ENCODE measurements around the gene GGPS1. TPM values are rescaled to one million over a fixed set of nuclear protein-coding genes. Genes with fewer than 3 reads are reported as not detected.
A peak's percentile ranks its signal among the peaks of the same experiment; 100 is the strongest.

GGPS1 gene
- total RNA-seq, 1 experiment from 2014 or later = 37.3 TPM

DNA sequence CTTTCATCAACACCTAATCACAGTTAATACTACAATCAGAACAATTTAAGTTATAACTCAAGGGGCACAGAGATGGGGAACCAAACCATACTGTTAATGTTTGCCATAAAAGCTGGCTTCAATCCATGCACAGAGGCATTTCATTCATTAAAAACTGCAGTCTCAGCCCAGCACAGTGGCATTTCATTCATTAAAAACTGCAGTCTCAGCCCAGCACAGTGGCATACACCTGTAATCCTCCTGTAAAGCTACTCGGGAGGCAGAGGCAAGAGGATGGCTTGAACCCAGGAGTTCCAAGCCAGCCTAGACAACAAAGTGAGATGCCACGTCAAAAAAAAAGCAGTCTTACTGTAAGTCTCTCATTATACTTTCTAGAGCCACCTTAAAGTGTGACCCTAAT lies 29.6 kb upstream of the GGPS1 start (continued):
- no peak for TF ChIP-seq E2F1 (CRISPR knock-in tag; IDR thresholded peaks at IDR 0.05)
- TF ChIP-seq NFYB (CRISPR knock-in tag; conservative IDR thresholded peaks at IDR 0.05; ENCODE audit: low read depth) = no peak
- TF ChIP-seq, protein P1, sequence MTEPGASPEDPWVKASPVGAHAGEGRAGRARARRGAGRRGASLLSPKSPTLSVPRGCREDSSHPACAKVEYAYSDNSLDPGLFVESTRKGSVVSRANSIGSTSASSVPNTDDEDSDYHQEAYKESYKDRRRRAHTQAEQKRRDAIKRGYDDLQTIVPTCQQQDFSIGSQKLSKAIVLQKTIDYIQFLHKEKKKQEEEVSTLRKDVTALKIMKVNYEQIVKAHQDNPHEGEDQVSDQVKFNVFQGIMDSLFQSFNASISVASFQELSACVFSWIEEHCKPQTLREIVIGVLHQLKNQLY (CRISPR knock-in tag; IDR thresholded peaks at IDR 0.05) = no peak
- TF ChIP-seq ZNF219 (CRISPR knock-in tag; IDR thresholded peaks at IDR 0.05; ENCODE audit: borderline replicate concordance) = no peak
- no peak for TF ChIP-seq GABPB1 (CRISPR knock-in tag; IDR thresholded peaks at IDR 0.05)
- TF ChIP-seq ETV6 (CRISPR knock-in tag; IDR thresholded peaks at IDR 0.05) = no peak
- no peak for TF ChIP-seq HMGA2 (CRISPR knock-in tag; IDR thresholded peaks at IDR 0.05)
- TF ChIP-seq ZNF121 (CRISPR knock-in tag; IDR thresholded peaks at IDR 0.05) = no peak

- ATAC-seq (no peak), DNase-seq (ENCODE audit: low spot score) (no peak)
- Mint-ChIP-seq H3K36me3 (peaks cover 19% of the 10 kb centered on the region), H3K4me3 (no peak overlapping the region), H3K27ac (peak overlapping the region; percentile 31), H3K9me3 (peaks cover 20% of the 10 kb centered on the region), H3K4me1 (peaks cover 23% of the 10 kb centered on the region), H3K27me3 (ENCODE audit: low read depth) (no peaks in the 10 kb centered on the region)
- TF ChIP-seq MYBL2 (CRISPR knock-in tag; IDR thresholded peaks at IDR 0.05) (no peak), CBFB (CRISPR knock-in tag; IDR thresholded peaks at IDR 0.05; ENCODE audit: low read depth) (no peak), ZNF138 (CRISPR knock-in tag; conservative IDR thresholded peaks at IDR 0.05) (no peak), OVOL2 (CRISPR knock-in tag; IDR thresholded peaks at IDR 0.05; ENCODE audit: borderline replicate concordance) (no peak), ZNF232 (CRISPR knock-in tag; IDR thresholded peaks at IDR 0.05) (no peak), PRDM15 (CRISPR knock-in tag; IDR thresholded peaks at IDR 0.05) (no peak), ATF2 (CRISPR knock-in tag; IDR thresholded peaks at IDR 0.05; ENCODE audit: borderline replicate concordance, low read depth) (no peak), ELF4 (CRISPR knock-in tag; IDR thresholded peaks at IDR 0.05; ENCODE audit: low read depth) (no peak), IRF2 (CRISPR knock-in tag; IDR thresholded peaks at IDR 0.05; ENCODE audit: borderline replicate concordance, low read depth) (no peak), ZNF317 (CRISPR knock-in tag; IDR thresholded peaks at IDR 0.05; ENCODE audit: borderline replicate concordance, low read depth) (no peak), SMAD3 (CRISPR knock-in tag; IDR thresholded peaks at IDR 0.05; ENCODE audit: borderline replicate concordance) (no peak), ZNF532 (CRISPR knock-in tag; IDR thresholded peaks at IDR 0.05; ENCODE audit: borderline replicate concordance) (no peak)
- TF ChIP-seq, protein P2, sequence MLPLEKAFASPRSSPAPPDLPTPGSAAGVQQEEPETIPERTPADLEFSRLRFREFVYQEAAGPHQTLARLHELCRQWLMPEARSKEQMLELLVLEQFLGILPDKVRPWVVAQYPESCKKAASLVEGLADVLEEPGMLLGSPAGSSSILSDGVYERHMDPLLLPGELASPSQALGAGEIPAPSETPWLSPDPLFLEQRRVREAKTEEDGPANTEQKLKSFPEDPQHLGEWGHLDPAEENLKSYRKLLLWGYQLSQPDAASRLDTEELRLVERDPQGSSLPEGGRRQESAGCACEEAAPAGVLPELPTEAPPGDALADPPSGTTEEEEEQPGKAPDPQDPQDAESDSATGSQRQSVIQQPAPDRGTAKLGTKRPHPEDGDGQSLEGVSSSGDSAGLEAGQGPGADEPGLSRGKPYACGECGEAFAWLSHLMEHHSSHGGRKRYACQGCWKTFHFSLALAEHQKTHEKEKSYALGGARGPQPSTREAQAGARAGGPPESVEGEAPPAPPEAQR (CRISPR knock-in tag; IDR thresholded peaks at IDR 0.05) = no peak
- POLR2A ChIA-PET = interaction anchor here (1.2 kb wide), 1 partner anchor 29 kb away, joined by 3 read pairs; the partner anchor contains the start of genes ARID4B and GGPS1
- CTCF ChIA-PET = interaction anchor here (0.5 kb wide), 1 partner anchor 194 kb away, joined by 3 read pairs; no protein-coding TSS in a partner anchor
Measured at GRCh38 chr1:235299169-235299858, 29.1 kb upstream of the GGPS1 start.
